ENCODE results near the gene ANKHD1.

Gene ANKHD1

GRCh38 chr5:140545606-140546005 lies 144.0 kb downstream of the ANKHD1 start:
- DNase-seq: no peak

- DNase-seq: no peak
Observed at GRCh38 chr5:140546851-140547507, 145.3 kb downstream of the ANKHD1 start.

- DNase-seq: peak; percentile 85
Observed at GRCh38 chr5:140547508-140548299, 146.1 kb downstream of the ANKHD1 start, which contains the start of gene EIF4EBP3. TSS of gene EIF4EBP3 (plus strand) at chr5:140547662. CDS start at chr5:140547738, 76 bp downstream.

GRCh38 chr5:140548300-140548688 lies 146.7 kb downstream of the ANKHD1 start:
- no peak for DNase-seq

GRCh38 chr5:140548791-140549190 lies 147.2 kb downstream of the ANKHD1 start:
- DNase-seq: no peak

- no peak for DNase-seq
Observed at GRCh38 chr5:140549237-140550144, 147.9 kb downstream of the ANKHD1 start.

DNA sequence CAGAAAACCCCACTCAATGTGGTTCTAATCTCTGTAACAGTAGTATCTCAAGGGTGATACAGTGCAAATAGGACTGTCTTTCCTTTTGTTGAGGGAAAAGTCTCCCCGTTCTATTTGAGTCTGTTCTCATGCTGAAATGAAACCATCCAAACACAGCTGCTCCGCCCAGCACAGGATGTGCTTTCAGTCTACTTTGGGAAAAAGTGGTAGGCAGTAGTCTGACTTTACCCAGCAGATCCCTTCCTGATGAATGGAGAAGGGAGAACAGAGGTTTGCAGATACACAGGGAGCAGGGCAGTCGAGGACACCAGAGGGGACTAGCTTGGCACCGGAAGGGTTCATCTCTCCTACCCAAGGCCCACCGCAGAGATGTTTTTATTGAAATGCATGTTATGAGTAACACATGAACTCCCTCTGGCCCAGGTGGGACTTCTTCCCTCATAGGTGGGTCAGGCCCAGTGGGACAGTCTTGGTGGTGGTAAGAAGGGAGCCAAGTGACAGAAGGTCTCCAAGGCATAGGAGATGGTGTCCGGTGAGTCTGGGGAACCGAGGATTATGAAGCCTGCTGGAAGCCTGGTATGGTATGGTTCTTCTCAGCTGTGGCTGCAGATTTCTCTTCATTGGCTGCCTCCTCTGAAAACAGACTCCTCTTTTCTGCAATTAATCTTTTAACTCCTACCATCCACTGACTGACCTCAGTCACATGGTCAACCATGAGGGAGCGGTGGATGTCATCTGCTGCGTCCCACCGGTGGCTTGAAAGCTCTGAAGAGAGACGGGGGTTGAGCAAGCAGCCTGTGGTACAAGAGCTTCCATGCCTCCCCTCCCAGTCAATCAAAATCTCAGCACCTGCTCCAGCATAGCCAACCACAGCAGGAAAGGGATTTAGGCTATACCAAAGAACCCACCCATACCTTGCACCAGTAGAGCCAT lies 148.8 kb downstream of the ANKHD1 start:
- no peak for DNase-seq

GRCh38 chr5:140551872-140552271 lies 150.2 kb downstream of the ANKHD1 start:
- DNase-seq: no peak

DNA sequence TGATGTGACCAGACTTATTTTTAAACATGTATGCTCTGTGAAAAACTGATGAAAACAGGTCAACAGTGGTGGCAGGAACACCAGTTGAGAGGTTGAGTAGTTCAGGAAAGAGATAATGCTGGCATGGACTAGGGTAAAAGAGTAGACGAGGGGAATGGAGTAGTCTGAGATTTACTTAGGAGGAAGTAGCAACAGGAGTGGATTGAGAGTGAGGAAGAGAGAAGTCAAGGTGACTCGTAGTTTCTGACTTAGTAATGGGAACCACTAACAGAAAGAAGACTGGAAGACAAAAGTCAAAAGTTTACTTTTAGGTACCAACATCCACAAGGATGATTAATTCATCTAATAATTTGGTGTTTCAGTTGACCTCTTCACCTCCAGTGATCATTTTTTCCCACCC lies 152.0 kb downstream of the ANKHD1 start:
- no peak for DNase-seq

DNA sequence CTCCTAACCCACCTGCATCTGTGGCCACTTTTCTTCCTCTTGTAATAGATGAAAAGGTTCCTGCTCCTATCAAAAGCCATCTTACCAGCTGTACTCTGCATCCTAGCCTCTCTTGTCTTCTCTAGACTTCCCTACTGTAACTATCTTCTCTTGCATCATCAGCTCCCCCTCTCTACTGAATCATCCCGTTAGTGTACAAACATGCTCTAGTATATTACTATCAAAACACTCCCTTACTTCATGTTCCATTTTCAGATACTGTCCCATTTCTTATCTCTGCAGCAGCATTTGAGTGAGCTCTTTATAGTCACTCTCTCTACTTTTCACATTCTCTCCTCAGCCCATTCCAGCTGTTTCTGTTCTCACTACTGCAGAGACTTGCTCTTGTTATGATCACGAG lies 152.8 kb downstream of the ANKHD1 start:
- DNase-seq: no peak

- no peak for DNase-seq
Observed at GRCh38 chr5:140555747-140556312, 154.2 kb downstream of the ANKHD1 start.

GRCh38 chr5:140556438-140556837 lies 154.8 kb downstream of the ANKHD1 start:
- DNase-seq: no peak

DNA sequence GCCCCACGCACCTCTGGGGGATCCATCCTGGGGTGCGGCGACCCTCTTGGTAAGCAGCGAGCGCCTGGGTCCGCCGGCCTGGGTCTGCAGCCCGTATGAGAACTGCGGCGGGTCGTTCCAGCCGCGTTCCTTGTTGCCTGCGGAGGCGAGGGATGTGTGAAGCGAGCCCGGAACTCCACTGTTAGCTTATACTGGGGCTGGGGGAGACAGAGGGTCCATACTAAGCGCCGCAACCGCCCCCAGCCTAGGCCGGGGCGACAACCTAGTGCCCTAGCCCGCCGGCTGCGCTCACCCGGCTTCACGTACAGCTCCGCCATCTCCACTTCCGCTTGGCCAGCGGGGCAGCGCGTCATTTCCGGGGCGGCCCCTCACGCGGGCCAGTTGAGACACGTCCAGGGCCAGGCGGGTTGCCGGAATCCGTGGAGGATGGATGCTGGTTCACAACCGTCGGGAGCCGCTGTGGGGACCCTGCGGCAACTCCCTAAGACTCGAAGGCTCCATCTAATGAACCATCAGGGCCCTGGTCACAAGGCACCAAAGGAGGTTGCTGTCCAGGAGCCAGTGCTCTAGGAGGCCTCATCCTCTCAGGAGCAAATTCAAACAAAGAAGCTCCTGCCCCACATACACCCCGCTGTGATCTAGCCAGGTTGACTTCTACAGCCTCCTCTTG lies 155.6 kb downstream of the ANKHD1 start, which contains the start of gene SRA1:
Gene SRA1 (minus strand): TSS at position 338 of the 670 bp plus-strand sequence. CDS start 21 bp downstream, at position 317.
- DNase-seq: peak; percentile 89

- no peak for DNase-seq
Observed at GRCh38 chr5:140557965-140558364, 156.3 kb downstream of the ANKHD1 start.

DNA sequence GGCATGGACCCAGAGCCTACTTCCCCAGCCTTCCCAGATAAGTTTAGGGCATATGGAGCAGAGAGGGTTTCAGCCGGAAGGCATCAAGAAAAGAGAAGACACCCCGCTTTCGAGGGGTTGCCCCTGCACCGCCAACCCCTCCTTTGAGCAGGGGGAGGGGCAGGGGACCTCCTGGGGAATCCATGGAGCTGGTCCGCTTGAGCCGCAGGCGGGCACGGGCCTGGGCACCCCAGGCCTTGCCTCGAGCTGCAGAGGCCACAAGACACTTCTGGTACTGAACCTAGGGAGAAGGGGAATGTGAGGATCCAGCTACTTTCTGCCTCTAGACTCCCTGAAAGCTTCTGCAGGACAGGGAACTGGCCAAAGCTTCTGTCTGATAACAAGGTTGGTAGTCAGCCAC lies 156.9 kb downstream of the ANKHD1 start:
- DNase-seq: no peak

DNA sequence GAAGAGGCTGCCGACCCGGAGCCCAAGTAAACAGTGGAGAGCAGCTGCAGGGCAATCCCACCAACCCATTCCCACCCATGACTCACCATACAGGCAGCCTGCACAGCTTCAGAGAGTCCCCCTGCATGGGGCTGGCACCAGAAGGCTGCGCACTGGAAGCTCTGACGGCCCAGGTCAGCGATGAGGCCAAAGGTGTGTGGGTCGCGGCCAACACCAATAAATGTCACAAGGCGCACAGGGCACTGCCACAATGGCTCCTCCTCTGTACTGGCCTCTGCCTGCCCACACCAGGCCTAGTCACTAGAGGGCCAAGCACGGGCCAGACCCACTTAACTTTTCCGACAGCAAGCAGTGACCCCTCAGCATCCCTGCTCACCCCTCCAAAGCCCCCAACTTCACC lies 158.6 kb downstream of the ANKHD1 start:
- DNase-seq: no peak

DNA sequence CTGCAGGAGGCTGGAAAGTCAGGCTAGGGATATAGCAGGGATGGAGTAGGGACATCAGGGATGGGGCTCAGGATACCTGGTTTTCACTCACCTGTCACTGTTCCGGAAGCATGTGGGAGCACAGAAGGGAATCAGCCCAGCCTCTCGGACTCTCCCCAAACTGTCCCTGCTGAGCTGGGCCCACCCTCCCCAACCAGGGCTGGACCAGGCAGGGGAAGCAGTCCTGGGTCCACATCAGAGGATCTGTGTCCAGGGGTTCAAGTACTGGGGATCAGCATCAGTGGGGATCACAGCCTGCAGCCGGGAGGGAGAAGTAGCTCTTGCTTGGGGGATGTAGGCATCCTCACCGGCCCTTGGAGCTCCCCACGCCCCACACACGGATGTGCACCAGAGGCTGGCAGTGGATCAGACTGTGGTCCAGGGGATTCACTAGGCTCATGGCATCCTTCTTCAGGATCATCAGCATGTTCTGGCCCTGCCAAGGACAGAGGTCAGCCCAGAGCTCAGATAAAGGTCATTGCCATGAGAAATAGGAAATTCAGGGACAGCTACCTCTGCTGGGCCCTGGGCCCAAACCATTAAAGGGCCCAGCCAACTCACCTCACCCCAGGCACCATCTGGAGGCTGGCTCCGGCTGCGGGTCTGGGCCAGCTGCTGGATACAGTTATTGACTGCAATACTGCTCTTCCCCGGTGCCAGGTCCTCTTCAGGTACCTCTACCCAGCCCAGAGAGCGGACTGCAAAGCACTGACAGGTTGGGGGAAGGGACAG lies 160.3 kb downstream of the ANKHD1 start:
- DNase-seq: no peak

GRCh38 chr5:140563596-140563995 lies 162.0 kb downstream of the ANKHD1 start:
- no peak for DNase-seq

DNA sequence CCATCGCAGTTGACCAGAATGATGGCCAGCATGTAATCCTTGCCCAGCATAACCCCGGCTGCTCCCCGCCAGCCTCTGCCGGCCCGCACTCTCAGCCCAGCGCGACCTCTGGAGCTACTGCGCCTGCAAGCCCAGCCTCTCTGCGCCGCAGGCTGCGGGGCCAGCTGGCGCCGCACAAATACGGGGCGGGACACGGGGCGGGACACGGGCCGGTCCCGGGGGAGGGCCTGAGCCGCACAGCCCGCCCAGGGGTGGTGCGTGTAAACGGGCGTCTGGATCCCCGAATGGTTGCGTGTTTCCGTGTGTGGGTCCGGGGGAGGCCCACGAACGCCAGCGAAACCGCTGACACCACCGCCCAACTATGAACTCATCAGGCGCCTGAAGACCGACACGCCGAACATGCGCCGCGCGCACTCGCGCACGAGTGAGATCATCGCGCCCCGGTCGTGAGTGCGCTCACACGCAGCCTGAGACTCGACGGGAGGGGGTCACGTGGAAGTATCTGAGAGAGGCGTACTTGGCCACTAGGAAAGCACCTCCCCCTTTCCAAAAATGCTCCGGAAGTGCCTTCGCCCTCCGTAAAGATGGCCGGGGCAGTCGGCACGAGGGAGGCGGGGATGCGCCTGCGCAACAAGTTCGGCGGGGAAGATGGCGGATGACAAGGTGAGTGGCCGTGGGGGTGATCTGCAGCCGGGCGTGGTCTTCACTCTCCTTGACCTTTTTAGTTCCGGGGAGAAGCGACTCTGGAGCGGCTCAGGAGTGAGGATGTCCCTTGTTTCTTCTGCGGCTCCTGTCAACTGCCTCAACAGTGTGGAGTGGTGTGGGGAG lies 162.8 kb downstream of the ANKHD1 start, which contains the start of the genes APBB3 and SLC35A4:
Gene APBB3 (minus strand): TSS at position 403 of the 828 bp plus-strand sequence. CDS start 353 bp downstream, at position 50.
Gene SLC35A4 (plus strand): TSS at position 633 of the 828 bp plus-strand sequence. CDS start 2,342 bp downstream, outside the sequence.
- peak; percentile 98 for DNase-seq
